AG04450 (cell line): Measurements from ENCODE around the gene PDE11A. TPM values are rescaled to one million over a fixed set of nuclear protein-coding genes. Genes with fewer than 3 reads are reported as not detected.

Source experiments
- CTCF ChIA-PET: fragments of 300-600, 350-600 bp; formaldehyde crosslinking; extraction: SDS; loops from one replicate; lab custom pipeline; 2022; ENCODE audit warnings: antibody characterized with exemption, inconsistent platforms; lab: Charles Lee
- POLR2A ChIA-PET: fragments of 350-600 bp; formaldehyde crosslinking; extraction: SDS; loops from one replicate; lab custom pipeline; 2021; ENCODE audit warnings: antibody characterized with exemption, inconsistent platforms; lab: Yijun Ruan, JAX
- DNase-seq: peaks from one replicate; pipeline ENCODE4 v3.0.0-alpha.2; 2011; ENCODE audit warnings: low read depth, low spot score
- H3K27ac ChIP-seq: one replicate; pipeline ENCODE4 v1.5.1; 2012; ENCODE audit warnings: low read depth, low read length, control low read depth
- H3K27me3 ChIP-seq: one replicate; pipeline ENCODE4 v1.6.0; 2012; ENCODE audit warnings: low read length; ENCODE audit not compliant: control insufficient read depth, insufficient read depth
- H3K4me3 ChIP-seq: 2 replicates; pipeline ENCODE4 v1.5.1; 2011; ENCODE audit warnings: mild to moderate bottlenecking, low read depth, low read length, control low read depth
- H3K9me3 ChIP-seq: 2 replicates; pipeline ENCODE4 v1.5.1; 2012; ENCODE audit warnings: low read length; ENCODE audit not compliant: control insufficient read depth, insufficient read depth
- CTCF ChIP-seq: IDR thresholded peaks from 2 replicates; pipeline ENCODE4 v1.5.1; 2011; ENCODE audit warnings: low read depth, low read length, control low read depth, inconsistent platforms
- polyA plus RNA-seq: library from polyadenylated mRNA; depleted of rRNA; stranded (reverse); fragments of >200 nt; gene quantifications from 2 replicates; pipeline ENCODE4 v1.2.3, GENCODE V29; 2011

The PDE11A gene
- polyA plus RNA-seq, 1 experiment: 0.24 TPM

- DNase-seq: no peak
- Histone ChIP-seq H3K27me3 (no peaks in the 10 kb centered on the region), H3K4me3 (no peak overlapping the region), H3K27ac (no peak overlapping the region), H3K9me3 (no peaks in the 10 kb centered on the region)
- ChIA-PET POLR2A (no interaction called here), CTCF (no interaction called here)
- no peak for TF ChIP-seq CTCF
Measured at GRCh38 chr2:177582000-177582399, 490.6 kb downstream of the PDE11A start.

- no peak for TF ChIP-seq CTCF
- Histone ChIP-seq H3K27ac (no peak overlapping the region), H3K9me3 (no peaks in the 10 kb centered on the region), H3K27me3 (no peaks in the 10 kb centered on the region), H3K4me3 (no peak overlapping the region)
- DNase-seq: no peak
- CTCF ChIA-PET: no interaction called here
- POLR2A ChIA-PET: no interaction called here
Measured at GRCh38 chr2:177579486-177580036, 493.0 kb downstream of the PDE11A start.

- CTCF ChIA-PET: interaction anchor here (1.1 kb wide), 1 partner anchor 89 kb away, joined by 3 read pairs; no protein-coding TSS in a partner anchor
- POLR2A ChIA-PET: no interaction called here
- no peak overlapping the region for H3K4me3 ChIP-seq
- H3K27ac ChIP-seq: no peak overlapping the region
- H3K9me3 ChIP-seq: no peaks in the 10 kb centered on the region
- H3K27me3 ChIP-seq: no peaks in the 10 kb centered on the region
- DNase-seq: no peak
- TF ChIP-seq CTCF: no peak
Measured at GRCh38 chr2:177578454-177578853, 494.1 kb downstream of the PDE11A start.

GRCh38 chr2:177577075-177577474, 495.5 kb downstream of the PDE11A start:
- ChIA-PET CTCF (no interaction called here), POLR2A (no interaction called here)
- no peaks in the 10 kb centered on the region for H3K9me3 ChIP-seq
- no peak for TF ChIP-seq CTCF
- no peak for DNase-seq
- no peak overlapping the region for H3K4me3 ChIP-seq
- no peaks in the 10 kb centered on the region for H3K27me3 ChIP-seq
- H3K27ac ChIP-seq: no peak overlapping the region

- H3K9me3 ChIP-seq: no peaks in the 10 kb centered on the region
- no peaks in the 10 kb centered on the region for H3K27me3 ChIP-seq
- no peak overlapping the region for H3K4me3 ChIP-seq
- ChIA-PET CTCF (no interaction called here), POLR2A (no interaction called here)
- no peak for DNase-seq
- H3K27ac ChIP-seq: no peak overlapping the region
- TF ChIP-seq CTCF: no peak
Measured at GRCh38 chr2:177575358-177575757, 497.2 kb downstream of the PDE11A start.
